Transverse colon (tissue), 4 donors: Measurements from ENCODE around the gene MANBA.

Source experiments
- CTCF ChIP-seq, 5 experiments: fragments of 200-600 bp in 3 of 5; fragments of 450-650 bp in 2 of 5; sonication (generic) in 3 of 5; IDR thresholded peaks; 1 replicate in 2 of 5; 2 replicates in 3 of 5; pipeline ENCODE4 v1.5.1; 2016 to 2017; ENCODE audit warnings: antibody characterized with exemption in 5 of 5, inconsistent platforms in 3 of 5, mild to moderate bottlenecking in 2 of 5, moderate library complexity in 1 of 5
- POLR2A ChIP-seq: fragments of 450-650 bp; IDR thresholded peaks from one replicate; pipeline ENCODE4 v1.6.1; 2016; ENCODE audit warnings: antibody characterized with exemption, mild to moderate bottlenecking, moderate library complexity
- POLR2AphosphoS5 ChIP-seq, 3 donors: sonication (generic); formaldehyde crosslinking; IDR thresholded peaks; one replicate each; pipeline ENCODE4 v1.6.1; 2016; ENCODE audit warnings: antibody characterized with exemption in 3 of 3

GRCh38 chr4:102692474-102692873 lies 68.3 kb downstream of the MANBA start:
- TF ChIP-seq CTCF (IDR thresholded peaks at IDR 0.05) (no peak), POLR2A (no peak), POLR2AphosphoS5 (IDR thresholded peaks at IDR 0.05) (no peak)
